ENCODE results near the gene PCNX2.

DNA sequence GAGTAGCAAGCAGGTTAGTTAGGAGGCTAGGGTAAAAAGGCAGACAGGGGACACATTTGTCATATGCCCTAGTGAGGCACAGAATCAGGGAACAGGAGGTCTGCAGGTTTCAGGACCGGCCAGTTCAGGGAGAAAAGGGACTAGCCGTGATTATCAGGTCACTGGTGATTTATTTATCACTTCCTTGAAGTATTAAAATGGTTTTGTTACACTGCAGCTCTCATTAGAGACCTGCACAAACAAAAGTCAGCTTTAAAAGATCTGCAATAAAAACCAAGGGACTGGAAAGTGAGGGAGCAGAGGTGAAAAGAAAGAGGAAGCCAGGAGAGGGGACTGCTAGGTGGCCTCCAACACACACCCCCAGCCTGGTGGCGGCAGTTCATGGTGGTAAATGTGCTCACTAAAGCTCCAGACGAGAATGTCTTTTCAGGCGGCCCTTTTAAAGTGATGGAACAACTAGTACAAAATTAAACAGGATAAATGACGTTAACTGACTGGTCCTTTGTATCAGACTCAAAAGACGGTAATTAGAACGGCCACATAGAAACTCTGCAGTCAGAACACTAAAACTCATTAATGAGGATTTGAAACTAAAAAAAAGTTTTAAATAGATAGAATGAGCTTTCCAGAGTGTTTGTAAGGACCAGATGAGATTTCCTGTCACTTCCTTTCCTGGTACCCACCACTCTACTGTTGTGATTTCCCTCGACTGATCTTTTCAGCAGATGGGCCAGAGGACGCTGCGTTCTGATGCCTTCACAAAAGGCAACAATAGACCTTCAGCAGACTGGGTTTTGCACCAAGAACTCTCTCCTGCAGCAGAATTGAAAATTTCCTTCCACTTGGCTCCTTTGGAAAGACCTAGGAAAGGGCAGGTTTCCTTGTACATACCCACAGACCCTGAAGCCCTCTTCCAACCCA, 208.3 kb downstream of the PCNX2 start:
- TF ChIP-seq POLR2A (IDR thresholded peaks at IDR 0.05) (no peak), POLR2AphosphoS5 (IDR thresholded peaks at IDR 0.05) (no peak), EP300 (IDR thresholded peaks at IDR 0.05) (no peak)
- TF ChIP-seq, protein P1, sequence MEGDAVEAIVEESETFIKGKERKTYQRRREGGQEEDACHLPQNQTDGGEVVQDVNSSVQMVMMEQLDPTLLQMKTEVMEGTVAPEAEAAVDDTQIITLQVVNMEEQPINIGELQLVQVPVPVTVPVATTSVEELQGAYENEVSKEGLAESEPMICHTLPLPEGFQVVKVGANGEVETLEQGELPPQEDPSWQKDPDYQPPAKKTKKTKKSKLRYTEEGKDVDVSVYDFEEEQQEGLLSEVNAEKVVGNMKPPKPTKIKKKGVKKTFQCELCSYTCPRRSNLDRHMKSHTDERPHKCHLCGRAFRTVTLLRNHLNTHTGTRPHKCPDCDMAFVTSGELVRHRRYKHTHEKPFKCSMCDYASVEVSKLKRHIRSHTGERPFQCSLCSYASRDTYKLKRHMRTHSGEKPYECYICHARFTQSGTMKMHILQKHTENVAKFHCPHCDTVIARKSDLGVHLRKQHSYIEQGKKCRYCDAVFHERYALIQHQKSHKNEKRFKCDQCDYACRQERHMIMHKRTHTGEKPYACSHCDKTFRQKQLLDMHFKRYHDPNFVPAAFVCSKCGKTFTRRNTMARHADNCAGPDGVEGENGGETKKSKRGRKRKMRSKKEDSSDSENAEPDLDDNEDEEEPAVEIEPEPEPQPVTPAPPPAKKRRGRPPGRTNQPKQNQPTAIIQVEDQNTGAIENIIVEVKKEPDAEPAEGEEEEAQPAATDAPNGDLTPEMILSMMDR (IDR thresholded peaks at IDR 0.05): no peak

All from stomach (tissue), 4 donors.